ENCODE data around the gene GRB10.

DNA sequence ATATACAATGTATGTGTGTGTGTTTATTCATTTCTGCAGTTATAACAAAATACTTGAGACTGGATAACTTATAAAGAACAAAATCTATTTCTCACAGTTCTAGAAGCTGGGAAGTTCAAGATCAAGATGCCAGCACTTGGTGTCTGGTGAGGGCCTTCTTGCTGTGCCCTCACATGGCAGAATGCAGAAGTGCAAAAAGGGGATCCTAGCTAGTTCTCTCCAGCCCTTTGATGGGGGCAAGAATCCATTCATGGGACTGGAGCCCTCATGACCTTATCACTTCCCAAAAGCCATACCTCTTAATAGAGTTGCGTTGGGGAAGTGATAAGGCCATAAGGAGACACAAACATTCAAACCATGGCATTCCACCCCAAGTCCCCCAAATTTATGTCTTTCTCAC is 8.4 kb downstream of the GRB10 start:
- TF ChIP-seq CTCF (IDR thresholded peaks at IDR 0.05) (no peak), POLR2A (IDR thresholded peaks at IDR 0.05) (no peak)
